Mesenchymal stem cell (in vitro differentiated cells and primary cell): ENCODE measurements around the gene COL6A1.
A peak's percentile ranks its signal among the peaks of the same experiment; 100 is the strongest.
"Not testable (repeated sequence)": the region's sequence is repeated elsewhere in the genome, so short reads cannot be mapped to it uniquely, and the experiment has no call there.

ENCODE experiments used
- DNase-seq: peaks from one replicate; pipeline ENCODE4 v3.0.0-alpha.2; 2013
- H2AFZ ChIP-seq: one replicate; pipeline ENCODE4 v1.6.1; 2013; ENCODE audit warnings: low read depth, mild to moderate bottlenecking, control low read depth, inconsistent platforms, low read length, moderate library complexity
- H2AK5ac ChIP-seq: 2 replicates; pipeline ENCODE4 v1.6.1; 2013; ENCODE audit warnings: low read length, moderate library complexity, mild to moderate bottlenecking, inconsistent platforms; ENCODE audit not compliant: severe bottlenecking
- H2BK120ac ChIP-seq: one replicate; pipeline ENCODE4 v1.6.1; 2013; ENCODE audit warnings: low read depth, mild to moderate bottlenecking, inconsistent platforms, low read length, moderate library complexity
- H2BK12ac ChIP-seq, 2 experiments: one replicate each; pipeline ENCODE4 v1.6.1; 2013; ENCODE audit warnings: inconsistent platforms in 2 of 2, low read length in 2 of 2, mild to moderate bottlenecking in 2 of 2, moderate library complexity in 2 of 2, control low read depth in 1 of 2
- H2BK15ac ChIP-seq: one replicate; pipeline ENCODE4 v1.6.1; 2013; ENCODE audit warnings: mild to moderate bottlenecking, low read depth, inconsistent platforms; ENCODE audit not compliant: poor library complexity, severe bottlenecking
- H2BK5ac ChIP-seq: 2 replicates; pipeline ENCODE4 v1.6.1; 2013; ENCODE audit warnings: low read depth, mild to moderate bottlenecking, low read length, control low read depth, inconsistent platforms; ENCODE audit not compliant: poor library complexity, severe bottlenecking
- H3K14ac ChIP-seq, 2 experiments: one replicate each; pipeline ENCODE4 v1.6.1; 2013; ENCODE audit warnings: inconsistent platforms in 2 of 2, low read length in 2 of 2, control low read depth in 1 of 2, mild to moderate bottlenecking in 1 of 2, moderate library complexity in 1 of 2
- H3K18ac ChIP-seq, 2 experiments: one replicate each; pipeline ENCODE4 v1.6.1; 2013; ENCODE audit warnings: inconsistent platforms in 2 of 2, low read length in 2 of 2, control low read depth in 1 of 2, low read depth in 1 of 2, mild to moderate bottlenecking in 1 of 2
- H3K23ac ChIP-seq, 2 experiments: one replicate each; pipeline ENCODE4 v1.6.1; 2013; ENCODE audit warnings: inconsistent platforms in 2 of 2, low read length in 2 of 2, mild to moderate bottlenecking in 2 of 2, moderate library complexity in 2 of 2, control low read depth in 1 of 2
- H3K27ac ChIP-seq: 2 replicates; pipeline ENCODE4 v1.5.1; 2013; ENCODE audit warnings: mild to moderate bottlenecking, moderate library complexity, low read length, control low read depth, inconsistent platforms; ENCODE audit not compliant: poor library complexity, severe bottlenecking
- H3K27me3 ChIP-seq, 2 experiments: 2 replicates each; pipeline versions ENCODE4 v1.6.1 to v1.7.0; 2013; ENCODE audit warnings: low read length in 2 of 2, mild to moderate bottlenecking in 2 of 2, moderate library complexity in 2 of 2, control low read depth in 1 of 2, inconsistent platforms in 1 of 2; ENCODE audit not compliant: control insufficient read depth in 1 of 2, insufficient read depth in 1 of 2
- H3K36me3 ChIP-seq, 2 experiments: 2 replicates each; pipeline versions ENCODE4 v1.6.1 to v1.7.0; 2013; ENCODE audit warnings: low read length in 2 of 2, control low read depth in 1 of 2, inconsistent platforms in 1 of 2, low read depth in 1 of 2, mild to moderate bottlenecking in 1 of 2; ENCODE audit not compliant: insufficient read depth in 2 of 2, control insufficient read depth in 1 of 2
- H3K4ac ChIP-seq, 2 experiments: one replicate each; pipeline ENCODE4 v1.6.1; 2013; ENCODE audit warnings: inconsistent platforms in 2 of 2, low read length in 2 of 2, mild to moderate bottlenecking in 2 of 2, moderate library complexity in 2 of 2, control low read depth in 1 of 2, low read depth in 1 of 2
- H3K4me1 ChIP-seq: 2 replicates; pipeline ENCODE4 v1.6.1; 2013; ENCODE audit warnings: low read depth, low read length, control low read depth; ENCODE audit not compliant: control insufficient read depth, insufficient read depth
- H3K4me2 ChIP-seq: 2 replicates; pipeline ENCODE4 v1.6.1; 2013; ENCODE audit warnings: low read length, mild to moderate bottlenecking, inconsistent platforms; ENCODE audit not compliant: poor library complexity, severe bottlenecking
- H3K4me3 ChIP-seq, 2 experiments: 2 replicates each; pipeline versions ENCODE4 v1.5.1 to v1.7.0; 2013; ENCODE audit warnings: low read length in 2 of 2, mild to moderate bottlenecking in 2 of 2, control low read depth in 1 of 2, low read depth in 1 of 2; ENCODE audit not compliant: insufficient read depth in 1 of 2
- H3K79me1 ChIP-seq: replicated peaks from 2 replicates; pipeline ENCODE4 v1.6.1; 2013; ENCODE audit warnings: mild to moderate bottlenecking, control low read depth, low read length, inconsistent platforms; ENCODE audit not compliant: poor library complexity, severe bottlenecking
- H3K9ac ChIP-seq: 2 replicates; pipeline ENCODE4 v1.7.0; 2013; ENCODE audit warnings: mild to moderate bottlenecking, low read length, moderate library complexity
- H3K9me3 ChIP-seq: 2 replicates; pipeline ENCODE4 v1.7.0; 2013; ENCODE audit warnings: mild to moderate bottlenecking, low read length; ENCODE audit not compliant: control insufficient read depth
- H4K8ac ChIP-seq: one replicate; pipeline ENCODE4 v1.6.1; 2013; ENCODE audit warnings: inconsistent platforms, mild to moderate bottlenecking, low read length, moderate library complexity
- H4K91ac ChIP-seq: one replicate; pipeline ENCODE4 v1.6.1; 2013; ENCODE audit warnings: mild to moderate bottlenecking, low read length, inconsistent platforms
- WGBS: methylation state at CpG from one replicate; pipeline ENCODE4 v1.1.7; 2013; ENCODE audit warnings: mixed read lengths; 5-methylcytosine and 5-hydroxymethylcytosine counted together

COL6A1 gene

DNA sequence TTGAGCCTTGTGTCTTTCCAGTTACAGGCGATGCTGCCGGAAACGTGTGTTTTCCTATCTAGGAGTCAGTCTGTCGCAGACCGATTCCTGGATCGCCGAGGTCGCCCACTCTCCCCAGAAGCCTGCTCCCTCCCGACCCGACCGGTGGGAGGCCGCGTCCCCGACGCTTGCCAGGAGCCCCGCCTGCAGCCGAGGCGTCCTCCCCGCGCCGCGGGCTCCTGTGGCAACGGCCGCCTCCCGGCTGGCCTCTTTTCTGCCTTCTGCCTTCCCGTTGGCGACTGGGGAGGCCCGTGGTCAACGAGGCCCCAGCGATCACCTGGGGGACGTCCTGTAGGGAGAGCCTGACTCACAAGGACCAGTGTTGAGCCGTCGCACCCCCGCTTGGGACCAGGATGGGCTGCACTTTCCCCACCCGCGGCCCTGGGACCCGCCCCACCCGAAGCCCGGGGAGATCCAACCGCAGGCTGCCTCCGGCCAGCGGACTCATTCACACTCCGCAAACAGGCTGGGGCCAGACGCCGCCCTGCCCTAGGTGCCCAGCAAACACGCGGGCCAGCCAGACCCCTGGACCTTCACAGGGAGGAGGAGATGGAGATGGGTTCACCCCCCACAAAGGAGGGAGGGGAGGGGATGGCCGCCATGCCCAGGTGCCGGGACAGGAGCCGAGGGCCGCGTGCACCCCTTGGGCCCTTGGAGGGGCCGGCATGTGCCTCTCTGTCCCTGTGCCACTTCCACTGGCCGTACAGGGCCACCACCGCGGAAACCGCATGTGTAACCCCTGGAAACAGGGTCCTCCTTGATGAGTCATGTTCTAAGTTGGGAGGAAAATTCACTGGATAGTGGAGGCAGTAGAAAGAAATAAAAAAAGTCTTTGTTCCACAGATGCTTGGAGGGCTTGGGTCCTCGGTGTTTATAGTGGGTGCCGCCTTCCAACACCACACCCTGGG, 7.2 kb upstream of the COL6A1 start:
- peak overlapping the region; percentile 100 for H2BK120ac ChIP-seq

DNA sequence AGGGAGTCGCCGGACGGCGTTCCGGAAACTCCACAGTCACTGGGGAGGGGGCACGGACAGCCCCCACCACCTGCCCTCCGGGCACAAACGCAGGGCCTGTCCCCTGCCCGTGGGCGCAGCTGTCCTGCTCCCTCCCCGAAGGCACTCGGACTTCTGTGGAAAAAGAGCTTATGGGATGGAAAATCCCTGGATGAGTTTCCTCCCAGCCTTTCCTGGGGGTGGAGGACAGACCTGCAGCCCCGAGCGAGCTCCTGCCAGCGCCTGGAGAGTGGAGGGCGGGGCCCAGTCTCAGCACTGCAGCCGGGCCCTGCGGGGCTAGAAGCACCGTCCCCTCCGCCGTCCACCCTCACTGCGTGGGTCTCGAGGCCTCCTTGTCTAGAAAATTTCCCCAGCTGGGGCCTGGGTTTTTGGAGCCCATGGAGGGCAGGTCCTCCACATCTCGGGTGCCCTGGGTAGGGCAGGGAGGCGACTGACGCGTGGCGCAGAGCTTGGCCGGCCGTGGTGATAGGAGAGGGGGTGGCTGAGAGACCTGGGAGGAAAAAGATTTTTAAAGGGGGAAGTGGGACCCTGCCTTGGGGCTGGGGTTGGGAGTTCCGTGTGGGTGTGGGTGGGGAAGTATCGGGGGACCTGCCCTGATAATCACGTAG, 6.4 kb upstream of the COL6A1 start:
- peak overlapping the region; percentile 39 for H4K8ac ChIP-seq
- peak overlapping the region; percentile 52 to 84 for H3K4ac ChIP-seq
- H3K9me3 ChIP-seq: no peaks in the 10 kb centered on the region
- no peak overlapping the region for H2AK5ac ChIP-seq
- H2BK5ac ChIP-seq: peak overlapping the region; percentile 60
- peak overlapping the region; percentile 96 for H3K9ac ChIP-seq
- no peak overlapping the region for H2AFZ ChIP-seq
- H3K4me3 ChIP-seq: peak overlapping the region; percentile 23 to 79
- no peaks in the 10 kb centered on the region for H3K79me1 ChIP-seq
- H3K4me1 ChIP-seq: peaks cover 58% of the 10 kb centered on the region
- H2BK12ac ChIP-seq: peak overlapping the region; percentile 33 to 87
- peak overlapping the region; percentile 86 to 99 for H3K18ac ChIP-seq
- peak overlapping the region; percentile 74 for H2BK120ac ChIP-seq
- H3K23ac ChIP-seq: peak overlapping the region in 1 of 2 experiments; percentile 26
- peak overlapping the region; percentile 99 for H4K91ac ChIP-seq
- peaks cover 0 to 3% of the 10 kb centered on the region in 2 experiments for H3K36me3 ChIP-seq
- WGBS: 7% methylated on average over 33 of the region's 33 CpGs
- peak overlapping the region in 1 of 2 experiments; percentile 19 for H3K14ac ChIP-seq
- no peaks in the 10 kb centered on the region for H3K27me3 ChIP-seq
- peak overlapping the region; percentile 95 for H3K27ac ChIP-seq
- peak; percentile 90 for DNase-seq
- H2BK15ac ChIP-seq: peak overlapping the region; percentile 54
- peak overlapping the region; percentile 94 for H3K4me2 ChIP-seq

More for the DNA sequence above, 7.2 kb upstream of the COL6A1 start:
- H3K79me1 ChIP-seq: no peaks in the 10 kb centered on the region
- H3K4me1 ChIP-seq: peaks cover 57% of the 10 kb centered on the region
- H3K14ac ChIP-seq: peak overlapping the region in 1 of 2 experiments; percentile 97
- peak overlapping the region; percentile 98 for H4K8ac ChIP-seq
- H4K91ac ChIP-seq: peak overlapping the region; percentile 99
- peak overlapping the region; percentile 43 to 87 for H3K23ac ChIP-seq
- peak overlapping the region; percentile 90 to 92 for H2BK12ac ChIP-seq
- H3K9ac ChIP-seq: peak overlapping the region; percentile 96
- peak overlapping the region; percentile 94 for H3K4me2 ChIP-seq
- H3K27ac ChIP-seq: peak overlapping the region; percentile 95
- peak overlapping the region; percentile 99 for H3K18ac ChIP-seq
- under 1% methylated on average over 58 of the region's 59 CpGs for WGBS
- H2AK5ac ChIP-seq: peak overlapping the region; percentile 90
- peak; percentile 95 for DNase-seq
- H3K4ac ChIP-seq: peak overlapping the region; percentile 99
- no peaks in the 10 kb centered on the region for H3K27me3 ChIP-seq
- H2BK15ac ChIP-seq: peak overlapping the region; percentile 89
- H3K9me3 ChIP-seq: no peaks in the 10 kb centered on the region
- H3K36me3 ChIP-seq: peaks cover 0 to 3% of the 10 kb centered on the region in 2 experiments
- peak overlapping the region; percentile 57 for H2AFZ ChIP-seq
- peak overlapping the region; percentile 92 for H2BK5ac ChIP-seq
- H3K4me3 ChIP-seq: peak overlapping the region; percentile 49 to 79

DNA sequence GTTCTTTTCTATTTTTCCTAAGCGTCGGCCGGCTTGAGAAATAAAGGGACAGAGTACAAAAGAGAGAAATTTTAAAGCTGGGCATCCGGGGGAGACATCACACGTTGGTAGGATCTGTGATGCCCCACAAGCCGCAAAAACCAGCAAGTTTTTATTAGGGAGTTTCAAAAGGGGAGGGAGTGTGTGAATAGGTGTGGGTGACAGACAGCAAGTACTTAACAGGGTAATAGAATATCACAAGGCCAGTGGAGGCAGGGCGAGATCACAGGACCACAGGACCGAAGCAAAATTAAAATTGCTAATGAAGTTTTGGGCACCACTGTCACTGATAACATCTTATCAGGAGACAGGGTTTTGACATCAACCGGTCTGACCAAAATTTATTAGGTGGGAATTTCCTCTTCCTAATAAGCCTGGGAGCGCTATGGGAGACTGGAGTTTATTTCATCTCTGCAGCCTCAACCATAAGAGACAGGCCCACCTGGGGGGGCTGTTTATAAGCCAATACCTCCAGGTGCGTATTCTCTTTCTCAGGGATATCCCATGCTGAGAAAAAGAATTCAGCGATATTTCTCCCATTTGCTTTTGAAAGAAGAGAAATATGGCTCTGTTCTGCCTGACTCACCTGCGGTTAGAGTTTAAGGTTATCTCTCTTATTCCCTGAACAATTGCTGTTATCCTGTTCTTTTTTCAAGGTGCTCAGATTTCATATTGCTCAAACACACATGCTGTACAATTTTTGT, 5.7 kb upstream of the COL6A1 start:
- DNase-seq, H3K18ac ChIP-seq, H2AFZ ChIP-seq, H2AK5ac ChIP-seq, H4K91ac ChIP-seq, H2BK15ac ChIP-seq, H3K4ac ChIP-seq, H2BK12ac ChIP-seq, H3K79me1 ChIP-seq, H3K4me2 ChIP-seq, H3K27me3 ChIP-seq, H2BK5ac ChIP-seq, H3K9me3 ChIP-seq, H3K36me3 ChIP-seq, H3K27ac ChIP-seq, H4K8ac ChIP-seq, H3K23ac ChIP-seq, H3K14ac ChIP-seq: not testable (repeated sequence)
- Histone ChIP-seq H3K4me3 (peak overlapping the region in 1 of 2 experiments; percentile 79), H3K4me1 (peaks cover 53% of the 10 kb centered on the region), H3K9ac (peak overlapping the region; percentile 96), H2BK120ac (peak overlapping the region; percentile 74)
- WGBS: 28% methylated on average over 13 of the region's 13 CpGs
